Measurements from ENCODE around the gene TCAF1. TPM values are rescaled to one million over a fixed set of nuclear protein-coding genes. Genes with fewer than 3 reads are reported as not detected.

The TCAF1 gene
- total RNA-seq, 1 experiment from 2014 or later, result 58.4 TPM

DNA sequence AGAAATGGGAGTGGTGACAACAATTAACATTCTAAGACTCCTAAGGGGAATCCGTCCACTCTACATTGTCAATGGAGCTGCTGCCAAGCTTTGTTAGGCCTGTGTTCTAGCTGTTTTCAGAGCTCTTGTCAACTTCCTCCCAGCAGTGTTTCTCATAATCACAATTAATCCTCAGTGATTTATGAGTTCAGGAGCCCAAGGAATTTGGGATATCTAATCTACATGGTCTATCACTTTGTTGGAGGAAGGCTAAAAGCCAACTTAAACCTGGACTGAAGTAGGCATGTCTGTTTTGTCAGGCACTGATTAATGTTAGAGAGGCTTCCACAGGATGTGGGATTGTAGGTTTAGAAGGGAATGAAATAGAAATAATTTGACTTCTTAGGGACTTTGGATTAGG, 22.9 kb upstream of the TCAF1 start:
- Histone ChIP-seq H3K36me3 (ENCODE audit: control insufficient read depth in 1 of 2, insufficient read depth in 2 of 2, low read length in 2 of 2) (no peaks in the 10 kb centered on the region), H3K9me3 (ENCODE audit: control insufficient read depth in 1 of 2, insufficient read depth in 1 of 2, low read depth in 1 of 2, low read length in 2 of 2) (no peaks in the 10 kb centered on the region), H3K4me1 (ENCODE audit: control insufficient read depth in 1 of 2, insufficient read depth in 2 of 2, low read length in 2 of 2) (no peaks in the 10 kb centered on the region), H3K4me3 (replicated peaks in 1 of 2; ENCODE audit: low read depth in 1 of 2, low read length in 2 of 2) (no peak overlapping the region), H2AFZ (ENCODE audit: low read depth, low read length, poor library complexity, severe bottlenecking) (no peak overlapping the region), H3K27me3 (ENCODE audit: insufficient read depth, low read length) (no peaks in the 10 kb centered on the region), H3K4me2 (ENCODE audit: low read length) (no peak overlapping the region), H3K9ac (ENCODE audit: low read length) (no peak overlapping the region), H3K79me2 (ENCODE audit: insufficient read depth, low read length) (no peaks in the 10 kb centered on the region), H3K27ac (ENCODE audit: low read depth, low read length) (no peak overlapping the region), H4K20me1 (ENCODE audit: insufficient read depth) (no peaks in the 10 kb centered on the region), H3K9me2 (ENCODE audit: insufficient read depth) (no peaks in the 10 kb centered on the region)
- TF ChIP-seq ZFX (IDR thresholded peaks at IDR 0.05) (no peak), TCF7L2 (IDR thresholded peaks at IDR 0.05; ENCODE audit: borderline replicate concordance, extremely low read depth, insufficient read depth, insufficient read length) (no peak), EGR1 (IDR thresholded peaks at IDR 0.05; ENCODE audit: low read depth) (no peak), JUND (IDR thresholded peaks at IDR 0.05) (no peak), ZNF274 (IDR thresholded peaks at IDR 0.05; ENCODE audit: low read depth, low read length) (no peak), FOSL1 (IDR thresholded peaks at IDR 0.05; ENCODE audit: low read depth) (no peak), CTCF (IDR thresholded peaks at IDR 0.05 in 2 of 3, conservative IDR thresholded peaks at IDR 0.05 in 1 of 3; ENCODE audit: borderline replicate concordance in 1 of 3, insufficient read depth in 1 of 3, low read depth in 2 of 3, low read length in 2 of 3) (no peak), CEBPB (IDR thresholded peaks at IDR 0.05; ENCODE audit: low read depth) (no peak), ELF1 (IDR thresholded peaks at IDR 0.05; ENCODE audit: borderline replicate concordance, low read depth) (no peak), SP1 (IDR thresholded peaks at IDR 0.05; ENCODE audit: low read depth) (no peak), CBX3 (IDR thresholded peaks at IDR 0.05; ENCODE audit: low read depth) (no peak), SRF (IDR thresholded peaks at IDR 0.05; ENCODE audit: low read depth) (no peak), RAD21 (IDR thresholded peaks at IDR 0.05; ENCODE audit: low read depth) (no peak), ATF3 (IDR thresholded peaks at IDR 0.05) (no peak), EZH2phosphoT487 (IDR thresholded peaks at IDR 0.05; ENCODE audit: borderline replicate concordance) (no peak), YY1 (IDR thresholded peaks at IDR 0.05; ENCODE audit: extremely low read depth, insufficient replicate concordance, low read depth, low read length) (no peak)
- TF ChIP-seq, protein P1, sequence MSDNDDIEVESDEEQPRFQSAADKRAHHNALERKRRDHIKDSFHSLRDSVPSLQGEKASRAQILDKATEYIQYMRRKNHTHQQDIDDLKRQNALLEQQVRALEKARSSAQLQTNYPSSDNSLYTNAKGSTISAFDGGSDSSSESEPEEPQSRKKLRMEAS (IDR thresholded peaks at IDR 0.05), result no peak
- POLR2A ChIA-PET, result no interaction called here
- intact Hi-C loops (cut with micrococcal nuclease), result no loop called here
- ATAC-seq, result no peak
- no peak for DNase-seq (ENCODE audit: low read depth, low spot score)
- CTCF ChIA-PET, result no interaction called here
- RAD21 ChIA-PET (ENCODE audit: low non-redundant PET in 1 of 2, low total read pairs in 2 of 2, uncharacterized antibody in 2 of 2, unreplicated experiment in 2 of 2), result no interaction called here
- no TSS peak for BruUV-seq (replicated peaks)
